GM12891 (cell line): Measurements from ENCODE around the gene CC2D1B.

Source experiments
- POLR2A ChIP-seq: IDR thresholded peaks from 2 replicates; pipeline ENCODE4 v1.6.1; 2011; ENCODE audit warnings: low read depth, low read length, control low read depth
- POLR2AphosphoS5 ChIP-seq: IDR thresholded peaks from 2 replicates; pipeline ENCODE4 v1.6.1; 2011; ENCODE audit warnings: low read depth, low read length, control low read depth

- TF ChIP-seq POLR2A = no peak
- TF ChIP-seq POLR2AphosphoS5 = no peak
These were observed 9.1 kb downstream of the CC2D1B start for GRCh38 chr1:52356818-52357355.
